ENCODE data around the gene OPN1SW. TPM values are rescaled to one million over a fixed set of nuclear protein-coding genes. Genes with fewer than 3 reads are reported as not detected.

Gene OPN1SW
- total and polyA plus RNA-seq, 2 experiments from 2014 or later: 2.2 TPM; not detected in 1

DNA sequence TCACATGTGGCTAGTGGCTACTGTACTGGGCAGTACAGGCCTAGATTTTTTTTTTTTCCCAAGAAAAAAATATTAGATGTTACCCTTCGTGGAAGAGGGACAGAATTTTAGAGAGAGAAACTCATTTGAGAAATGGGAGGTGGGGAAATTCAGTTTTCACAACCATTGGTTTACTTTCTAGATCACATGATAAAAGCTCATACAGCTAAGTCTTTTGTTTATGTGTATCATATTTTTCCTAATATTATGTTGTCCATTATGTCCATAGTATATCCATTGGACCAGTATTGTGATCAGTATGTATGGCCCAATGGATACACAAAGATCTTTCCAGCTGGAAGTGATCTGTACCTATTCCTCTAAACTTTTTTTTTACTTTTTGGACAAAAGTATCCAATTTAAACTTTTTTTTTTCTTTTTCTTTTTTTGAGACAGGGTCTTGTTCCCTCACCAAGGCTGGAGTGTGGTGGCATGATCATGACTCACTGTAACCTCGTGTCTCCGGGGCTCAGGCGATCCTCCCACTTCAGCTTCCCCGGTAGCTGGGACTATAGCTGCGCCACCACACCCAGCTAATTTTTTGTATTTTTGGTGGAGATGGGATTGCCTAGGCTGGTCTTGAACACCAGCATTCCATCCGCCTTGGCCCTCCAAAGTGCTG lies 32.4 kb downstream of the OPN1SW start:
- peaks cover 91% of the 10 kb centered on the region for H3K79me2 ChIP-seq (ENCODE audit: insufficient read depth)
- DNase-seq: peak; percentile 42
- no peaks in the 10 kb centered on the region for H3K9me2 ChIP-seq (ENCODE audit: insufficient read depth)
- H4K20me1 ChIP-seq (ENCODE audit: insufficient read depth): peaks cover 38% of the 10 kb centered on the region
- TF ChIP-seq EZH2phosphoT487 (IDR thresholded peaks at IDR 0.05; ENCODE audit: insufficient read depth, low read depth) (no peak), EZH2 (IDR thresholded peaks at IDR 0.05; ENCODE audit: insufficient read depth, poor library complexity, severe bottlenecking) (no peak)
- in situ Hi-C loops (cut with MboI): no loop called here
- H3K4me2 ChIP-seq (ENCODE audit: unreplicated experiment): peak overlapping the region; percentile 98
- 56 to 60% methylated on average over 7 of the region's 7 CpGs for WGBS, 2 experiments (ENCODE audit: low coverage in 1 of 2, low lambda C conversion rate in 2 of 2, missing lambda C conversion rate in 2 of 2)
- peaks cover 16% of the 10 kb centered on the region for H3K36me3 ChIP-seq (ENCODE audit: low read depth)
- peak overlapping the region; percentile 100 for H3K9ac ChIP-seq
- H3K9me3 ChIP-seq (ENCODE audit: low read depth): no peaks in the 10 kb centered on the region
- no peaks in the 10 kb centered on the region for H3K27me3 ChIP-seq (replicated peaks; ENCODE audit: insufficient read depth)
- no peak overlapping the region for H2AFZ ChIP-seq
- peak overlapping the region; percentile 99 for H3K27ac ChIP-seq
- H3K4me3 ChIP-seq: peak overlapping the region; percentile 98
- peaks cover 51% of the 10 kb centered on the region for H3K4me1 ChIP-seq (ENCODE audit: insufficient read depth)
- peaks cover 87% of the 10 kb centered on the region for H3F3A ChIP-seq (ENCODE audit: insufficient read depth)

DNA sequence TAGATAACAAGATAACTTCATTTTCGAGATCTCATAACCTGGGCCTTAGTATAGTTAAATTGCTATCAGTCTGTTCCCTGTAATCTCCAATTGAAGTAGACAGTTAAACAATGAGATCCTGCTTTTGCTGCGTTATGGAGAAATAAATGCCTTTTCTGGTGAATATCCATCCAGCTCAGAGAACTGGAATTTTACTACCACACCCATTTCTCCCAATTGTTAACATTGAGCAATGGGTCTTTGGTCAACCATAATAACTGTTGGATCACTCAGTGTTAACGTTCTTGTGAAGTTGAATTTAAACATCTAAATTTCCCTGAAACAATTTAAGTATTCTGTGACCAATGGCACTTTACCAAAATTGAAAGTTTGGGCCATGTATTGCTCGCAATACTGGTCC lies 33.4 kb downstream of the OPN1SW start:
- 2% methylated on average over 4 of the region's 4 CpGs for WGBS, 2 experiments (ENCODE audit: low coverage in 1 of 2, low lambda C conversion rate in 2 of 2, missing lambda C conversion rate in 2 of 2)
- in situ Hi-C loops (cut with MboI): no loop called here
- Histone ChIP-seq H2AFZ (no peak overlapping the region), H4K20me1 (ENCODE audit: insufficient read depth) (peaks cover 28% of the 10 kb centered on the region; the same call in 1 of the 2 replicates), H3K9me3 (ENCODE audit: low read depth) (no peaks in the 10 kb centered on the region), H3K9me2 (ENCODE audit: insufficient read depth) (no peaks in the 10 kb centered on the region), H3K27ac (peak overlapping the region; percentile 99), H3K36me3 (ENCODE audit: low read depth) (peaks cover 9% of the 10 kb centered on the region; the same call in 1 of the 2 replicates), H3K9ac (peak overlapping the region; percentile 100), H3F3A (ENCODE audit: insufficient read depth) (peaks cover 87% of the 10 kb centered on the region), H3K27me3 (replicated peaks; ENCODE audit: insufficient read depth) (no peaks in the 10 kb centered on the region), H3K4me1 (ENCODE audit: insufficient read depth) (peaks cover 51% of the 10 kb centered on the region), H3K79me2 (ENCODE audit: insufficient read depth) (peaks cover 80% of the 10 kb centered on the region), H3K4me2 (ENCODE audit: unreplicated experiment) (peak overlapping the region; percentile 98), H3K4me3 (peak overlapping the region; percentile 98)
- 0 out of 2 replicates have a peak, but pooled peaks have one; percentile 28 for TF ChIP-seq EZH2phosphoT487 (IDR thresholded peaks at IDR 0.05; ENCODE audit: insufficient read depth, low read depth)
- TF ChIP-seq EZH2 (IDR thresholded peaks at IDR 0.05; ENCODE audit: insufficient read depth, poor library complexity, severe bottlenecking): no peak
- peak; percentile 94 for DNase-seq

DNA sequence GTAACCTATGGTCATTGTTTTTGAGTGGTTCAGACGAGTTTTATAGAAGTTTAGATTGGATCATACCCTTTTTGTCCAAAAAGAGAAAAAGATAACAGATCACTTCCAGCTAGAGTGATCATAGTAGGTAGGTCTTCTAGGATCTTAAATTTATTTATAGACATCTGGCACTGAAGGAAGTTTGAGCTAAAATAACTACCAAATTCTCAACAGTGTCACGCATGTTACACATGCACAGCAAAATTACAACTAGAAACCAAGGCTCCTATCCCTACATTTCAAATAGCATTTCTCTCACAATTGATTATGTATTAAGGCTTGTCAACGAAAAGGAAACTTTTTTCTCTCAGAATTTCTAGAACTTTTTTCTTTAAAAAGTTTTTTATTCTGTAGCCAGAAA lies 34.1 kb downstream of the OPN1SW start:
- Histone ChIP-seq H3K9me2 (ENCODE audit: insufficient read depth) (no peaks in the 10 kb centered on the region), H3K9ac (peak overlapping the region; percentile 100), H3K79me2 (ENCODE audit: insufficient read depth) (peaks cover 73% of the 10 kb centered on the region), H3K4me1 (ENCODE audit: insufficient read depth) (peaks cover 51% of the 10 kb centered on the region), H3K4me2 (ENCODE audit: unreplicated experiment) (peak overlapping the region; percentile 98), H3K27ac (peak overlapping the region; percentile 99), H4K20me1 (ENCODE audit: insufficient read depth) (peaks cover 27% of the 10 kb centered on the region; the same call in 1 of the 2 replicates), H3F3A (ENCODE audit: insufficient read depth) (peaks cover 85% of the 10 kb centered on the region), H3K4me3 (peak overlapping the region; percentile 98), H3K27me3 (replicated peaks; ENCODE audit: insufficient read depth) (no peaks in the 10 kb centered on the region), H2AFZ (no peak overlapping the region), H3K9me3 (ENCODE audit: low read depth) (no peaks in the 10 kb centered on the region), H3K36me3 (ENCODE audit: low read depth) (peaks cover 9% of the 10 kb centered on the region; the same call in 1 of the 2 replicates)
- 8% methylated on average over 3 of the region's 3 CpGs for WGBS, 2 experiments (ENCODE audit: low coverage in 1 of 2, low lambda C conversion rate in 2 of 2, missing lambda C conversion rate in 2 of 2)
- in situ Hi-C loops (cut with MboI): no loop called here
- DNase-seq: peak; percentile 51
- TF ChIP-seq EZH2phosphoT487 (IDR thresholded peaks at IDR 0.05; ENCODE audit: insufficient read depth, low read depth) (no peak), EZH2 (IDR thresholded peaks at IDR 0.05; ENCODE audit: insufficient read depth, poor library complexity, severe bottlenecking) (no peak)

DNA sequence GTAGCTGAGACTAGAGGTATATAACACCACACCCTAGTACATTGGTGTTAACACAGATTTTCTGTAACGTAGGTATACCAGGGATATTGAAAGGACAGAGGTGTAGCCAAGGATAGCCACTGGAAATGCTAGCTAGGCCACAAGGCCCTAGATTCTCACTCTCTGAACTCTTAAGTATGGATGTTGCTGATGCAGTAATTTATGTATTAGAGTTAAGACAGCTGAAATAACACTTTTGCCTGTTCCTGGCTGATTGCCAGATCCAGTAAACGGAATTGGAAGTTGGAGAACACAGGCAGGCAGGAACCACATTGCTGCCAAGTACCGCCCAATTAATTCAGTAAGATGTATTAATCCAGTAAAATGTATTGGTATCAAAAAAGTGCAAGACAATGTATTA lies 34.6 kb downstream of the OPN1SW start:
- Histone ChIP-seq H3K9me3 (ENCODE audit: low read depth) (no peaks in the 10 kb centered on the region), H3K9me2 (ENCODE audit: insufficient read depth) (no peaks in the 10 kb centered on the region), H2AFZ (no peak overlapping the region), H3K27me3 (replicated peaks; ENCODE audit: insufficient read depth) (no peaks in the 10 kb centered on the region), H3K4me2 (ENCODE audit: unreplicated experiment) (peak overlapping the region; percentile 98), H3K4me3 (peak overlapping the region; percentile 98), H3F3A (ENCODE audit: insufficient read depth) (peaks cover 84% of the 10 kb centered on the region), H3K27ac (peak overlapping the region; percentile 99), H3K4me1 (ENCODE audit: insufficient read depth) (peaks cover 51% of the 10 kb centered on the region), H3K79me2 (ENCODE audit: insufficient read depth) (peaks cover 68% of the 10 kb centered on the region), H3K36me3 (ENCODE audit: low read depth) (peaks cover 9% of the 10 kb centered on the region; the same call in 1 of the 2 replicates), H4K20me1 (ENCODE audit: insufficient read depth) (peaks cover 22% of the 10 kb centered on the region; the same call in 1 of the 2 replicates), H3K9ac (peak overlapping the region; percentile 100)
- no peak for TF ChIP-seq EZH2phosphoT487 (IDR thresholded peaks at IDR 0.05; ENCODE audit: insufficient read depth, low read depth)
- TF ChIP-seq EZH2 (IDR thresholded peaks at IDR 0.05; ENCODE audit: insufficient read depth, poor library complexity, severe bottlenecking): no peak
- in situ Hi-C loops (cut with MboI): no loop called here
- DNase-seq: peak; percentile 60
- WGBS, 2 experiments (ENCODE audit: low coverage in 1 of 2, low lambda C conversion rate in 2 of 2, missing lambda C conversion rate in 2 of 2): 15 to 16% methylated on average over 3 of the region's 3 CpGs

All from GM23248 (cell line).